G401.6 (cell line): ENCODE results near the gene CX3CR1.

Experiments
- FAIRE-seq: peaks from 2 replicates; lab custom pipeline; 2012; peaks lifted over from hg19 to GRCh38; lab: Jason Lieb, UNC

The CX3CR1 gene

GRCh38 chr3:39222939-39223338 is 56.9 kb downstream of the CX3CR1 start:
- FAIRE-seq, result no peak

- FAIRE-seq, result no peak
Measured at GRCh38 chr3:39222462-39222861, 57.4 kb downstream of the CX3CR1 start.

GRCh38 chr3:39221141-39221530 is 58.7 kb downstream of the CX3CR1 start:
- FAIRE-seq, result no peak

- FAIRE-seq, result no peak
Measured at GRCh38 chr3:39220407-39221140, 59.3 kb downstream of the CX3CR1 start.

- FAIRE-seq, result no peak
Measured at GRCh38 chr3:39219702-39220101, 60.1 kb downstream of the CX3CR1 start.

GRCh38 chr3:39216176-39216790 is 63.6 kb downstream of the CX3CR1 start:
- no peak for FAIRE-seq

GRCh38 chr3:39213613-39214012 is 66.2 kb downstream of the CX3CR1 start:
- no peak for FAIRE-seq
